HG02981 (cell line): ENCODE measurements around the gene PCBP4.
A peak's percentile ranks its signal among the peaks of the same experiment; 100 is the strongest.

Experiments used
- ATAC-seq: cut with Tn5 transposase; IDR thresholded peaks from one replicate; pipeline ENCODE4 v1.9.1; 2021; ENCODE audit warnings: mild to moderate bottlenecking, moderate library complexity; ENCODE audit not compliant: unreplicated experiment

The PCBP4 gene

GRCh38 chr3:51942603-51943450, 24.4 kb downstream of the PCBP4 start:
- peak; percentile 31 for ATAC-seq

GRCh38 chr3:51941798-51942602, 25.3 kb downstream of the PCBP4 start, which contains the start of the genes PARP3 and RRP9:
PARP3 (plus strand) TSS chr3:51942363; CDS start chr3:51943356, 993 bp downstream.
RRP9 (minus strand) TSS chr3:51941904; CDS start chr3:51941867, 37 bp downstream.
- peak; percentile 89 for ATAC-seq

- ATAC-seq: no peak
These were observed 25.8 kb downstream of the PCBP4 start for GRCh38 chr3:51941463-51941797.

GRCh38 chr3:51940648-51941462, 26.4 kb downstream of the PCBP4 start:
- ATAC-seq: no peak

GRCh38 chr3:51938780-51939425, 28.4 kb downstream of the PCBP4 start:
- no peak for ATAC-seq

- no peak for ATAC-seq
These were observed 29.4 kb downstream of the PCBP4 start for GRCh38 chr3:51937611-51938450.

GRCh38 chr3:51937014-51937413, 30.2 kb downstream of the PCBP4 start:
- no peak for ATAC-seq

GRCh38 chr3:51935886-51936755, 31.1 kb downstream of the PCBP4 start:
- no peak for ATAC-seq

- no peak for ATAC-seq
These were observed 32.0 kb downstream of the PCBP4 start for GRCh38 chr3:51934991-51935885.

- no peak for ATAC-seq
These were observed 33.0 kb downstream of the PCBP4 start for GRCh38 chr3:51934139-51934850.

- ATAC-seq: no peak
These were observed 33.6 kb downstream of the PCBP4 start for GRCh38 chr3:51933471-51934138.

- no peak for ATAC-seq
These were observed 34.5 kb downstream of the PCBP4 start for GRCh38 chr3:51932471-51933370.

GRCh38 chr3:51931756-51932155, 35.5 kb downstream of the PCBP4 start:
- ATAC-seq: no peak

GRCh38 chr3:51930439-51930838, 36.8 kb downstream of the PCBP4 start:
- no peak for ATAC-seq

GRCh38 chr3:51929420-51930003, 37.7 kb downstream of the PCBP4 start:
- ATAC-seq: no peak
